LNCaP clone FGC (cell line): ENCODE results near the gene TMEM54.

ENCODE experiments used
- DNase-seq: peaks from one replicate; pipeline ENCODE4 v3.0.0-alpha.2; 2011; ENCODE audit warnings: low read depth
- H3K4me3 ChIP-seq: 2 replicates; pipeline ENCODE4 v1.5.1; 2011; ENCODE audit warnings: mild to moderate bottlenecking, low read depth, low read length, control low read depth
- TF ChIP-seq, protein P1 (sequence below): IDR thresholded peaks from 2 replicates; pipeline ENCODE4 v1.5.1; 2012; ENCODE audit warnings: mild to moderate bottlenecking; ENCODE audit not compliant: control insufficient read depth, insufficient read depth; ENCODE audit errors: extremely low read depth

TMEM54 gene

DNA sequence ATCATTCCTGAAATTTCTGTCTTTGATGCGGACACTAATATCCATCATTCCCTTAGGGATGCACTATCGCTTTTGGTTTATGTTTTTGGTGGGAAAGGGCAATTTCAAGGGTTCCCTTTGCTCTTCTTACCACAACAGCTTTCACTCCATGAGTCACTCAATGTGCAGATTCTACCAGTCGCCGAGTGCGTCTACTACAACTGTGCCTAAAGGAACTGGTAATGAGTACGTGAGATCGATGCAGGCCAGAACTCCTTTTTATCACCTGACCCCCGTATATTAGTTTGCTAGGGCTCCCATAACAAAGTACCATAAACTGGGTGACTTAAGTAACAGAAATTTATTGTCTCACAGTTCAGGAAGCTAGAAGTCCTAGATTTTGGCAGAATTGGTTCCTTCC is 27.5 kb upstream of the TMEM54 start:
- DNase-seq, result no peak
- no peak overlapping the region for H3K4me3 ChIP-seq
- TF ChIP-seq, protein P1, sequence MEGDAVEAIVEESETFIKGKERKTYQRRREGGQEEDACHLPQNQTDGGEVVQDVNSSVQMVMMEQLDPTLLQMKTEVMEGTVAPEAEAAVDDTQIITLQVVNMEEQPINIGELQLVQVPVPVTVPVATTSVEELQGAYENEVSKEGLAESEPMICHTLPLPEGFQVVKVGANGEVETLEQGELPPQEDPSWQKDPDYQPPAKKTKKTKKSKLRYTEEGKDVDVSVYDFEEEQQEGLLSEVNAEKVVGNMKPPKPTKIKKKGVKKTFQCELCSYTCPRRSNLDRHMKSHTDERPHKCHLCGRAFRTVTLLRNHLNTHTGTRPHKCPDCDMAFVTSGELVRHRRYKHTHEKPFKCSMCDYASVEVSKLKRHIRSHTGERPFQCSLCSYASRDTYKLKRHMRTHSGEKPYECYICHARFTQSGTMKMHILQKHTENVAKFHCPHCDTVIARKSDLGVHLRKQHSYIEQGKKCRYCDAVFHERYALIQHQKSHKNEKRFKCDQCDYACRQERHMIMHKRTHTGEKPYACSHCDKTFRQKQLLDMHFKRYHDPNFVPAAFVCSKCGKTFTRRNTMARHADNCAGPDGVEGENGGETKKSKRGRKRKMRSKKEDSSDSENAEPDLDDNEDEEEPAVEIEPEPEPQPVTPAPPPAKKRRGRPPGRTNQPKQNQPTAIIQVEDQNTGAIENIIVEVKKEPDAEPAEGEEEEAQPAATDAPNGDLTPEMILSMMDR, result no peak

DNA sequence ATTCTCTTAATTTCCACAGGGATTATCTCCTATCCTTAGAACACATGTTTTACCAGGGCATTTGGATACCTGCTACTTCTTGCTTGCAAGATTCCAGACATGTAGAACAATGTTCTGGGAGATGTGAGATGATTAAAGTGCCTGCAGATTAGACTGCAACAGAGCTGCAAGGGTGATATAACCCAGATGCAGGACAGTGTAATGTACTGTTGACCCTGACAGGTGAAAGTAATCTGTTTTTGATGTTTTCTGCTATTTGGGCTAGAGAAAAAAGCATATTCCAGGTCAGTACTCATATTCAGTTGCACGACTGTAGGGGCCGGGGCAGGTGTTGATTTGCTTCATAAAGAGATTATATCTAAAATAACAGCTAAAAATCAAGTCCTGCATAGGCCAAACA is 27.1 kb upstream of the TMEM54 start:
- DNase-seq, result no peak
- no peak overlapping the region for H3K4me3 ChIP-seq
- TF ChIP-seq, protein P1, result no peak

DNA sequence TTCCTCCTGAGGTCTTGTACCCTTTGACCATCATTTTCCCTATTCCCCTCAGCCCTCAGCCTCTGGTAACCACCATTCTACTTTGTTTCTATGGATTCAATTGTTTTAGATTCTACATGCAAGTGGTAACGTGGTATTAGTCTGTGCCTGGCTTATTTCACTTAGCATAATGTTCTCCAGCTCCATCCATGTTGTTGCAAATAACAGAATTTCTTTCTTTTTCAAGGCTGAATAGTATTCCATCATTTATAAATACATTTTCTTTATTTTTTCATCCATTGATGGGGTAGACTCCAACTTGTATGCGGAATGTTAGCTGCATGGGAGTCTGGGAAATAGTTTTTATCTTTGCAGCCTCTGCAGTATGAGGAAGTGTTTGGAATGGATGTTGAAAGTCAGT is 26.3 kb upstream of the TMEM54 start:
- no peak overlapping the region for H3K4me3 ChIP-seq
- no peak for DNase-seq
- TF ChIP-seq, protein P1, result no peak

DNA sequence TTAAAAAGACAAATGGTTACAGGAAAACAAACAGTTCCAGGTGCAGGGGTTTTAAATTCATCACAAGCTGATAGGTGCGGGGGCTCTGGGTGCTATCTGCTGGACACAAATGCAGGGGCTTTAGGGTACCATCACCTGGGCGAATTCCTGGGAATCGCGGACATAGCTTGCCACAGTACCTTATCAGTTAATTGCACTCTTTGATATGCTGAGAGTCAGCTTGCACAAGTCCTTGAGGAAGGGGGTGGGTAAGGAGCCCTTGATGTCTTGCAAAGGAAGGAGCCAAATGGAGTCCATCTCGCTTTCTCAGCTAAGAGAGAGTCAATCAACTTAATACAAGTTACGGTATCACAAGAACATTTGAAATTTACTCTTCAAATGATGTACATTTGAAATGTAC is 25.4 kb upstream of the TMEM54 start:
- TF ChIP-seq, protein P1, result no peak
- DNase-seq, result no peak
- no peak overlapping the region for H3K4me3 ChIP-seq

DNA sequence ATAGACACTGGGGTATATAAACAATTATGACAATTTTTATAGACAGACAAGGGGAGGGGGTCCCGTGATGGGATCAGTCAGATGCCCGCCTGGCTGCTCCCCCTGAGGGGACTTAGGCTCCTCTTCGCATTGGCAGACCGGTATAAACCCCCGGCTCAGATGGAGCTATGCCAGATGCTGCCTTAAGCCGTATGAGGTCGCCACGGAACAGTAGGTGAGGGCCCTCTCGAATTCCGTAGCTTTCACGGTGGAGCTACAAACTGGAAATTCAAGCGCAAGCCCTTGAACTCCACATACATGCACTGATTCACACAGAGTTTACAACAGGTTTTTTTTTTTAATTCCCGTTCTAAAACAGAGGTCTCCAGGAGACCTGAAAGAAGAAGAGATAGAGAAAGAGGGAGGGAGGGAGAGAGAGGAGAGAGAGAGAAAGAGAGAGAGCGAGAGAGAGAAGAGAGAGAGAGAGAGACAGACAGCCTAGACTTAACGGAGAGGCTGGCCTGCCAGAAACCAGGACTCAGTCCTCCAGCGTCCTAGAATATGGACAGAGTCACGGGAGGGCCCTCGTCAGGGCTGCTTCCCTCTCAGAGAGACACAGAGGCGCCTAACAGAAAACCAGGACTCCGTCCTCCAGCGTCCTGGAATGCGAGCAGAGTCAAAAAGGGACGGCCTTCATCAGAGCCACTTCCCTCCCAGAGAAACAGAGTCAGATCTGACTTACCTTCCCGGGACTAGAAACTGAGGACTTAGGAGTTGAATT is 24.4 kb upstream of the TMEM54 start:
- TF ChIP-seq, protein P1, result no peak
- no peak for DNase-seq
- H3K4me3 ChIP-seq, result no peak overlapping the region

DNA sequence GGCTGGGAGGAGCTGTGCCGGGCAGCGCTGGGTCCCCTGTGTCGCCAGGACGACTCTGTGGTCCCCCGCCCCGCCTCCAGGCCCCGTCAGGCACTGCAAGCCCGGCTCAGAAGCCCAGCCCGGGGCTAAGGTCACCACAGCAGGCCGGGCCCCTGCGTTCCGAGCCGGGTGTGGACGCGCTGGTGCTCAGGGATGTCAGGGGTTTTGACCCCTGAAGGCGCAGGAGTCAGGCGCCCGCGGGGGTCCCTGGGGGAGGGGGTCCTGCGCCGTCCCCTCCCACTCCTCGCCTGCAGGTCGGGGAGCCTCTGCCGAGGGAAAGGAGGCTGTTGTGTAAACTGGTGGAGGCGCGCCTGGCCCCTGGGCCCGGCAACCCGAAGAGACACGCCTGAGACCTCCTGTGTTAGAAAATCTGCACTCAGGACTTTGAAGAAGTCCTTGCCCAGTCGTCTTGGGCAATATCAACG is 23.7 kb upstream of the TMEM54 start:
- DNase-seq, result no peak
- TF ChIP-seq, protein P1, result no peak
- no peak overlapping the region for H3K4me3 ChIP-seq

DNA sequence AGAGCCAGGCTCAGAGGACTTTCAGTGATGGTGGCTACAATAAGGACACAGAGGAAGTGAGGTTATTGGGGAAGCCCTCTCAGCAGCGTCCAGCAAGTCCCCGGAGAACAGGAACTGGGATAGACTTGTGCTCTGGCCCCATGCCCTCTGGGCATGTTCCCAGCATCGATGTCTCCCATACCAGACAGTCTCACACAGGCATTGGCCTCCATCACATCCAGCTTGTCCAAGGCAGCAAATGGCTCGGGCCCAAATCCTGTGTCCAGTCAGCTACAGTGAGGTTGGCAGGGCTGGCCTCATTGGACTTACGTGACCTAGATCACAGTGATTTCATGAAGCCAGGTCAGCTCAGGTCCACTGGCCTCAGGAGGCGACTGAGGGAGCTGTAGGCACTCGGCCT is 19.6 kb upstream of the TMEM54 start:
- TF ChIP-seq, protein P1, result no peak
- H3K4me3 ChIP-seq, result no peak overlapping the region
- DNase-seq, result no peak
